Lower leg skin (tissue), 4 donors: Measurements from ENCODE around the gene CTPS2. TPM values are rescaled to one million over a fixed set of nuclear protein-coding genes. Genes with fewer than 3 reads are reported as not detected.
"Not testable (repeated sequence)": the region's sequence is repeated elsewhere in the genome, so short reads cannot be mapped to it uniquely, and the experiment has no call there.

Experiments used
- DNase-seq, 2 donors: peaks; one replicate each; pipeline ENCODE4 v3.0.0-alpha.2; 2019; ENCODE audit warnings: low spot score in 2 of 2
- H3K4me3 ChIP-seq: fragments of 200-600 bp; sonication (generic); 2 replicates; pipeline ENCODE4 v1.5.1; 2017; ENCODE audit warnings: mild to moderate bottlenecking, low read depth; ENCODE audit not compliant: poor library complexity, severe bottlenecking
- CTCF ChIP-seq, 3 donors: fragments of 450-650 bp; IDR thresholded peaks; one replicate each; pipeline ENCODE4 v1.5.1; 2016; ENCODE audit warnings: antibody characterized with exemption in 3 of 3, mild to moderate bottlenecking in 3 of 3, moderate library complexity in 2 of 3
- POLR2A ChIP-seq, 2 donors: fragments of 450-650 bp; IDR thresholded peaks; one replicate each; pipeline ENCODE4 v1.6.1; 2016 to 2017; ENCODE audit warnings: antibody characterized with exemption in 2 of 2, mild to moderate bottlenecking in 1 of 2, moderate library complexity in 1 of 2
- WGBS, 2 donors: methylation state at CpG; one replicate each; pipeline ENCODE4 v1.1.5; 2018; 5-methylcytosine and 5-hydroxymethylcytosine counted together
- intact Hi-C: fragments of 100-400 bp; cut with DNase I; formaldehyde crosslinking; loops from one replicate; pipeline ENCODE4 v1.15.0; 2023; ENCODE audit warnings: low total_unique reads
- total RNA-seq, 4 donors: library from RNA; depleted of rRNA; stranded (reverse); fragments of >200 nt; gene quantifications; one replicate each; pipeline ENCODE4 v1.1.0, GENCODE V29; 2016

CTPS2 gene
- total RNA-seq, 4 donors from 2014 or later, result 6.7 to 11.1 (median 9.3) TPM

- intact Hi-C loops, result no loop called here
- no peak for TF ChIP-seq POLR2A (IDR thresholded peaks at IDR 0.05)
- no peak for TF ChIP-seq CTCF (IDR thresholded peaks at IDR 0.05)
- 96 to 100% methylated on average over 3 of the region's 3 CpGs for WGBS, 2 donors
- H3K4me3 ChIP-seq, result no peak overlapping the region
- DNase-seq, result no peak
Measured at GRCh38 chrX:16635596-16635995, 76.9 kb downstream of the CTPS2 start.

GRCh38 chrX:16635040-16635439, 77.4 kb downstream of the CTPS2 start:
- WGBS, 2 donors, result 86 to 89% methylated on average over 5 of the region's 5 CpGs
- H3K4me3 ChIP-seq, result no peak overlapping the region
- no peak for DNase-seq
- intact Hi-C loops, result no loop called here
- no peak for TF ChIP-seq CTCF (IDR thresholded peaks at IDR 0.05)
- no peak for TF ChIP-seq POLR2A (IDR thresholded peaks at IDR 0.05)

GRCh38 chrX:16633754-16634153, 78.7 kb downstream of the CTPS2 start:
- TF ChIP-seq CTCF (IDR thresholded peaks at IDR 0.05) (no peak), POLR2A (IDR thresholded peaks at IDR 0.05) (no peak)
- no peak for DNase-seq
- intact Hi-C loops, result no loop called here
- H3K4me3 ChIP-seq, result no peak overlapping the region
- WGBS, 2 donors, result 77 to 85% methylated on average over 4 of the region's 4 CpGs

- no peak overlapping the region for H3K4me3 ChIP-seq
- TF ChIP-seq CTCF (IDR thresholded peaks at IDR 0.05), result no peak
- no peak for TF ChIP-seq POLR2A (IDR thresholded peaks at IDR 0.05)
- intact Hi-C loops, result no loop called here
- 78 to 80% methylated on average over 4 of the region's 4 CpGs for WGBS, 2 donors
- no peak for DNase-seq
Measured at GRCh38 chrX:16629909-16630308, 82.6 kb downstream of the CTPS2 start.

GRCh38 chrX:16628946-16629595, 83.4 kb downstream of the CTPS2 start:
- H3K4me3 ChIP-seq, result no peak overlapping the region
- DNase-seq, result no peak
- WGBS, 2 donors, result 75 to 89% methylated on average over 15 to 17 of the region's 17 CpGs
- no peak for TF ChIP-seq POLR2A (IDR thresholded peaks at IDR 0.05)
- TF ChIP-seq CTCF (IDR thresholded peaks at IDR 0.05), result no peak
- intact Hi-C loops, result no loop called here

- 71 to 79% methylated on average over 6 of the region's 6 CpGs for WGBS, 2 donors
- H3K4me3 ChIP-seq, DNase-seq, intact Hi-C loops: not testable (repeated sequence)
Measured at GRCh38 chrX:16628511-16628910, 84.0 kb downstream of the CTPS2 start.
